Adrenal gland (tissue), 12 donors: Measurements from ENCODE around the gene TET3. TPM values are rescaled to one million over a fixed set of nuclear protein-coding genes. Genes with fewer than 3 reads are reported as not detected.

Experiments used
- DNase-seq, 7 donors: peaks; one replicate each; pipeline ENCODE4 v3.0.0-alpha.2; 2019 to 2020
- H3K27ac ChIP-seq, 5 donors: fragments of 200-600 bp; sonication (generic) in 4 of 5; 1 replicate in 3 of 5; 2 replicates in 2 of 5; pipeline versions ENCODE4 v1.5.1 to v1.8.0; 2016 to 2020; ENCODE audit warnings: mild to moderate bottlenecking in 1 of 5
- H3K27me3 ChIP-seq: fragments of 200-600 bp; 2 replicates; pipeline ENCODE4 v1.8.0; 2021
- H3K36me3 ChIP-seq, 2 donors: fragments of 200-600 bp; replicated peaks in 1 of 2; 1 replicate in 1 of 2; 2 replicates in 1 of 2; pipeline versions ENCODE4 v1.5.1 to v1.8.0; 2018 to 2022
- H3K4me1 ChIP-seq, 2 donors: fragments of 200-600 bp; replicated peaks in 1 of 2; 1 replicate in 1 of 2; 2 replicates in 1 of 2; pipeline versions ENCODE4 v1.5.1 to v1.8.0; 2018 to 2021
- H3K4me3 ChIP-seq, 4 donors: fragments of 200-600 bp; sonication (generic) in 3 of 4; one replicate each; pipeline ENCODE4 v1.5.1; 2016 to 2018
- H3K9me3 ChIP-seq, 3 donors: fragments of 200-600 bp; sonication (generic) in 1 of 3; replicated peaks in 1 of 3; 1 replicate in 2 of 3; 2 replicates in 1 of 3; pipeline versions ENCODE4 v1.5.1 to v1.8.0; 2016 to 2021
- CTCF ChIP-seq, 6 experiments: fragments of 450-650 bp in 4 of 6; fragments of 200-600 bp in 2 of 6; sonication (generic) in 1 of 6; IDR thresholded peaks; 1 replicate in 5 of 6; 2 replicates in 1 of 6; pipeline versions ENCODE4 v1.5.1 to v1.8.0; 2016 to 2021; ENCODE audit warnings: antibody characterized with exemption in 6 of 6, mild to moderate bottlenecking in 2 of 6, moderate library complexity in 1 of 6
- POLR2A ChIP-seq, 2 donors: fragments of 450-650 bp; IDR thresholded peaks; one replicate each; pipeline ENCODE4 v1.6.1; 2017; ENCODE audit warnings: antibody characterized with exemption in 2 of 2, mild to moderate bottlenecking in 2 of 2, moderate library complexity in 1 of 2
- WGBS, 4 donors: extraction: QIAGEN DNeasy Blood & Tissue Kit in 2 of 4; methylation state at CpG; one replicate each; pipeline versions ENCODE4 v1.1.5 to v1.1.7; 2013 to 2017; 5-methylcytosine and 5-hydroxymethylcytosine counted together
- intact Hi-C, 2 donors: fragments of 100-400 bp; cut with DNase I; formaldehyde crosslinking; loops; one replicate each; pipeline versions ENCODE4 v1.14.1 to v1.15.0; 2022 to 2023
- polyA plus RNA-seq, 3 donors: library from polyadenylated mRNA; stranded (reverse); fragments of 200-250 nt in 2 of 3; fragments of 350-450 nt in 1 of 3; fragmentation: Illumina TruSeq in 1 of 3; extraction: RNeasy Lipid Tissue Mini Kit (QIAGEN cat#74804) in 1 of 3; gene quantifications; one replicate each; pipeline ENCODE4 v1.2.3, GENCODE V29; 2013 to 2014
- total RNA-seq, 9 donors: library from RNA; depleted of rRNA in 4 of 9; stranded (reverse); fragments of >200 nt in 4 of 9; fragments of 120-200 nt in 1 of 9; fragmentation: NEBNext Ultra II Directional in 1 of 9; extraction: Animal tissue kit (Norgen Biotek cat#: 25700) in 1 of 9; gene quantifications; one replicate each; pipeline versions ENCODE4 v1.1.0 to v1.2.4, GENCODE V29; 2013 to 2023
- donor health status: healthy with polysubstance abuse.
- donor health status: Bipolar disorder and iron deficiency.
- donor health status: DM: yes; HTN: yes; CAD: no.
- donor health status: DM: no; HTN: no; CAD: no.
- donor health status: DM: no; HTN: no; CAD: no.
- donor health status: DM: yes; HTN: yes; CAD: no.

The TET3 gene
- total and polyA plus RNA-seq, 12 donors = 1.3 to 8.6 (median 5.4) TPM

- H3K27me3 ChIP-seq = no peaks in the 10 kb centered on the region
- no peaks in the 10 kb centered on the region for H3K36me3 ChIP-seq
- H3K27ac ChIP-seq = no peak overlapping the region
- no peaks in the 10 kb centered on the region for H3K9me3 ChIP-seq
- no peak overlapping the region for H3K4me3 ChIP-seq
- intact Hi-C loops = no loop called here
- peak in 1 of 7 donors; percentile 20 for DNase-seq
- TF ChIP-seq POLR2A (IDR thresholded peaks at IDR 0.05) = no peak
- TF ChIP-seq CTCF (IDR thresholded peaks at IDR 0.05) = no peak
- H3K4me1 ChIP-seq = peaks cover 5 to 28% of the 10 kb centered on the region in 2 donors
- 85 to 93% (median 90%) methylated on average over 5 of the region's 5 CpGs for WGBS, 4 donors
Observed at GRCh38 chr2:74007711-74008110, 23.0 kb downstream of the TET3 start.

- TF ChIP-seq POLR2A (IDR thresholded peaks at IDR 0.05) = no peak
- no peak for TF ChIP-seq CTCF (IDR thresholded peaks at IDR 0.05)
- intact Hi-C loops = no loop called here
- Histone ChIP-seq H3K27ac (no peak overlapping the region), H3K27me3 (no peaks in the 10 kb centered on the region), H3K4me3 (no peak overlapping the region), H3K4me1 (peaks cover 0 to 19% of the 10 kb centered on the region in 2 donors), H3K9me3 (no peaks in the 10 kb centered on the region), H3K36me3 (no peaks in the 10 kb centered on the region)
- WGBS, 4 donors = 80 to 85% (median 82%) methylated on average over 7 to 8 of the region's 8 CpGs
- DNase-seq = peak in 1 of 7 donors; percentile 25
Observed at GRCh38 chr2:74008761-74009395, 24.2 kb downstream of the TET3 start.

- no peaks in the 10 kb centered on the region for H3K36me3 ChIP-seq
- intact Hi-C loops = no loop called here
- no peak overlapping the region for H3K4me3 ChIP-seq
- no peak for TF ChIP-seq CTCF (IDR thresholded peaks at IDR 0.05)
- peaks cover 0 to 17% of the 10 kb centered on the region in 2 donors for H3K4me1 ChIP-seq
- no peaks in the 10 kb centered on the region for H3K9me3 ChIP-seq
- H3K27me3 ChIP-seq = no peaks in the 10 kb centered on the region
- no peak for DNase-seq
- no peak overlapping the region for H3K27ac ChIP-seq
Observed at GRCh38 chr2:74009577-74009976, 24.9 kb downstream of the TET3 start.

GRCh38 chr2:74010087-74010541, 25.4 kb downstream of the TET3 start:
- no peaks in the 10 kb centered on the region for H3K9me3 ChIP-seq
- H3K36me3 ChIP-seq = no peaks in the 10 kb centered on the region
- WGBS, 4 donors = 42 to 80% (median 57%) methylated on average over 13 of the region's 13 CpGs
- no peak overlapping the region for H3K27ac ChIP-seq
- intact Hi-C loops = no loop called here
- H3K27me3 ChIP-seq = no peaks in the 10 kb centered on the region
- DNase-seq = peak in 3 of 7 donors; percentile 18 to 53 (median 38)
- TF ChIP-seq CTCF (IDR thresholded peaks at IDR 0.05) (no peak), POLR2A (IDR thresholded peaks at IDR 0.05) (no peak)
- H3K4me3 ChIP-seq = no peak overlapping the region
- peaks cover 0 to 17% of the 10 kb centered on the region in 2 donors for H3K4me1 ChIP-seq
